A549 (cell line): Measurements from ENCODE around the gene CEP192.

Experiments
- CTCF ChIP-seq: fragments of >200 bp; sonication (Bioruptor Twin); formaldehyde crosslinking; IDR thresholded peaks from 3 replicates; pipeline ENCODE4 v1.5.1; 2016
- EP300 ChIP-seq, 2 experiments: fragments of >200 bp; sonication (Bioruptor Twin); formaldehyde crosslinking; IDR thresholded peaks; 2 replicates in 1 of 2; 3 replicates in 1 of 2; pipeline ENCODE4 v1.6.1; 2016 to 2017
- GATA3 ChIP-seq: IDR thresholded peaks from 2 replicates; pipeline ENCODE4 v1.6.1; 2012; ENCODE audit warnings: borderline replicate concordance
- HOXA7 ChIP-seq: fragments of 250-450 bp; sonication (Bioruptor Pico); IDR thresholded peaks from 2 replicates; pipeline ENCODE4 v1.5.0; 2020; ENCODE audit warnings: mild to moderate bottlenecking, moderate library complexity
- JUN ChIP-seq, 2 experiments: fragments of >200 bp; sonication (Bioruptor Twin); formaldehyde crosslinking; IDR thresholded peaks; 2 replicates in 1 of 2; 3 replicates in 1 of 2; pipeline ENCODE4 v1.6.1; 2016 to 2017
- MAX ChIP-seq: IDR thresholded peaks from 2 replicates; pipeline ENCODE4 v1.6.1; 2012
- POLR2A ChIP-seq: IDR thresholded peaks from 2 replicates; pipeline ENCODE4 v1.6.1; 2012; ENCODE audit warnings: mild to moderate bottlenecking, low read length
- ZFP36 ChIP-seq: fragments of 450-650 bp; IDR thresholded peaks from 2 replicates; pipeline ENCODE4 v1.6.1; 2014; ENCODE audit warnings: borderline replicate concordance; ENCODE audit not compliant: partially characterized antibody

GRCh38 chr18:12968619-12969018 lies 22.5 kb upstream of the CEP192 start:
- TF ChIP-seq EP300 (IDR thresholded peaks at IDR 0.05): no peak
- no peak for TF ChIP-seq CTCF
- no peak for TF ChIP-seq HOXA7 (CRISPR knock-in tag)
- no peak for TF ChIP-seq JUN (IDR thresholded peaks at IDR 0.05)
- no peak for TF ChIP-seq POLR2A
- no peak for TF ChIP-seq MAX
- no peak for TF ChIP-seq ZFP36
- TF ChIP-seq GATA3: no peak
